Measurements from ENCODE around the gene KHK. TPM values are rescaled to one million over a fixed set of nuclear protein-coding genes. Genes with fewer than 3 reads are reported as not detected.

The KHK gene
- total RNA-seq, 2 experiments from 2014 or later = 12.6 to 12.8 TPM

- H3K27ac Mint-ChIP-seq = no peak overlapping the region
- H3K36me3 Mint-ChIP-seq = no peaks in the 10 kb centered on the region
- H3K9me3 Mint-ChIP-seq = no peaks in the 10 kb centered on the region
- no peak overlapping the region for H3K4me3 Mint-ChIP-seq
- H3K27me3 Mint-ChIP-seq = no peaks in the 10 kb centered on the region
- no peak for DNase-seq
- H3K4me1 Mint-ChIP-seq = peaks cover 31% of the 10 kb centered on the region
Observed at GRCh38 chr2:27083410-27084296, 2.9 kb upstream of the KHK start.

GRCh38 chr2:27084297-27085061, 2.1 kb upstream of the KHK start:
- no peaks in the 10 kb centered on the region for H3K9me3 Mint-ChIP-seq
- H3K27me3 Mint-ChIP-seq = no peaks in the 10 kb centered on the region

GRCh38 chr2:27085062-27085672, 1.4 kb upstream of the KHK start:
- Mint-ChIP-seq H3K4me3 (peak overlapping the region; percentile 85), H3K36me3 (no peaks in the 10 kb centered on the region), H3K27ac (peak overlapping the region; percentile 62), H3K4me1 (peaks cover 30% of the 10 kb centered on the region), H3K9me3 (no peaks in the 10 kb centered on the region), H3K27me3 (no peaks in the 10 kb centered on the region)
- no peak for DNase-seq

More at GRCh38 chr2:27084297-27085061, 2.1 kb upstream of the KHK start:
- no peak for DNase-seq
- Mint-ChIP-seq H3K27ac (no peak overlapping the region), H3K4me1 (peaks cover 31% of the 10 kb centered on the region), H3K4me3 (no peak overlapping the region), H3K36me3 (no peaks in the 10 kb centered on the region)

- DNase-seq = peak; percentile 48
- peak overlapping the region; percentile 62 for H3K27ac Mint-ChIP-seq
- peaks cover 27% of the 10 kb centered on the region for H3K4me1 Mint-ChIP-seq
- no peaks in the 10 kb centered on the region for H3K36me3 Mint-ChIP-seq
- H3K27me3 Mint-ChIP-seq = no peaks in the 10 kb centered on the region
- peak overlapping the region; percentile 85 for H3K4me3 Mint-ChIP-seq
- H3K9me3 Mint-ChIP-seq = no peaks in the 10 kb centered on the region
Observed at GRCh38 chr2:27085673-27086089, 891 bp upstream of the KHK start.

GRCh38 chr2:27086090-27086723, 365 bp upstream of the KHK start:
- Mint-ChIP-seq H3K4me3 (peak overlapping the region; percentile 85), H3K36me3 (no peaks in the 10 kb centered on the region), H3K27me3 (no peaks in the 10 kb centered on the region), H3K4me1 (peaks cover 22% of the 10 kb centered on the region), H3K27ac (peak overlapping the region; percentile 83), H3K9me3 (no peaks in the 10 kb centered on the region)
- peak; percentile 100 for DNase-seq

GRCh38 chr2:27087823-27088410, 1.3 kb downstream of the KHK start:
- H3K27me3 Mint-ChIP-seq = no peaks in the 10 kb centered on the region
- H3K27ac Mint-ChIP-seq = no peak overlapping the region

GRCh38 chr2:27088634-27089033, 2.1 kb downstream of the KHK start:
- no peaks in the 10 kb centered on the region for H3K36me3 Mint-ChIP-seq
- H3K4me1 Mint-ChIP-seq = peaks cover 17% of the 10 kb centered on the region
- H3K27ac Mint-ChIP-seq = no peak overlapping the region
- peak overlapping the region; percentile 45 for H3K4me3 Mint-ChIP-seq
- DNase-seq = no peak
- no peaks in the 10 kb centered on the region for H3K9me3 Mint-ChIP-seq
- no peaks in the 10 kb centered on the region for H3K27me3 Mint-ChIP-seq

More at GRCh38 chr2:27087823-27088410, 1.3 kb downstream of the KHK start:
- H3K4me1 Mint-ChIP-seq = peaks cover 17% of the 10 kb centered on the region
- H3K4me3 Mint-ChIP-seq = peak overlapping the region; percentile 45
- no peak for DNase-seq
- H3K9me3 Mint-ChIP-seq = no peaks in the 10 kb centered on the region
- H3K36me3 Mint-ChIP-seq = no peaks in the 10 kb centered on the region

- Mint-ChIP-seq H3K9me3 (no peaks in the 10 kb centered on the region), H3K4me3 (no peak overlapping the region), H3K27ac (no peak overlapping the region), H3K27me3 (no peaks in the 10 kb centered on the region), H3K36me3 (no peaks in the 10 kb centered on the region), H3K4me1 (peaks cover 17% of the 10 kb centered on the region)
- DNase-seq = no peak
Observed at GRCh38 chr2:27089111-27089954, 2.8 kb downstream of the KHK start.

- Mint-ChIP-seq H3K4me3 (no peak overlapping the region), H3K9me3 (no peaks in the 10 kb centered on the region), H3K4me1 (peaks cover 20% of the 10 kb centered on the region), H3K27me3 (no peaks in the 10 kb centered on the region), H3K27ac (no peak overlapping the region), H3K36me3 (no peaks in the 10 kb centered on the region)
- DNase-seq = no peak
Observed at GRCh38 chr2:27091746-27092695, 5.4 kb downstream of the KHK start.

- Mint-ChIP-seq H3K36me3 (no peaks in the 10 kb centered on the region), H3K9me3 (no peaks in the 10 kb centered on the region)
Observed at GRCh38 chr2:27092696-27093429, 6.3 kb downstream of the KHK start.

GRCh38 chr2:27093430-27094352, 7.1 kb downstream of the KHK start:
- Mint-ChIP-seq H3K36me3 (no peaks in the 10 kb centered on the region), H3K4me3 (no peak overlapping the region), H3K9me3 (no peaks in the 10 kb centered on the region), H3K4me1 (peaks cover 13% of the 10 kb centered on the region), H3K27me3 (no peaks in the 10 kb centered on the region), H3K27ac (no peak overlapping the region)
- DNase-seq = no peak

More at GRCh38 chr2:27092696-27093429, 6.3 kb downstream of the KHK start:
- H3K4me3 Mint-ChIP-seq = no peak overlapping the region
- H3K27ac Mint-ChIP-seq = no peak overlapping the region
- DNase-seq = no peak
- H3K4me1 Mint-ChIP-seq = peaks cover 13% of the 10 kb centered on the region
- H3K27me3 Mint-ChIP-seq = no peaks in the 10 kb centered on the region

All from activated naive CD8-positive, alpha-beta T cell treated with anti-CD3 and anti-CD28 coated beads for 36 hours (primary cell).